Type B pancreatic cell (in vitro differentiated cells): ENCODE results near the gene TECPR2. TPM values are rescaled to one million over a fixed set of nuclear protein-coding genes. Genes with fewer than 3 reads are reported as not detected.
A peak's percentile ranks its signal among the peaks of the same experiment; 100 is the strongest.
"Not testable (repeated sequence)": the region's sequence is repeated elsewhere in the genome, so short reads cannot be mapped to it uniquely, and the experiment has no call there.

Experiments
- DNase-seq: peaks from one replicate; pipeline ENCODE4 v3.0.0; 2021; ENCODE audit warnings: mixed read lengths; ENCODE audit not compliant: unreplicated experiment; ENCODE audit errors: extremely low spot score
- H3K27ac Mint-ChIP-seq: 2 replicates; pipeline ENCODE4 v1.8.0; 2021; ENCODE audit warnings: mild to moderate bottlenecking, mixed read lengths
- H3K27me3 Mint-ChIP-seq: 2 replicates; pipeline ENCODE4 v1.8.0; 2021; ENCODE audit warnings: mixed read lengths
- H3K36me3 Mint-ChIP-seq: 2 replicates; pipeline ENCODE4 v1.8.0; 2021; ENCODE audit warnings: mixed read lengths
- H3K4me1 Mint-ChIP-seq: one replicate; pipeline ENCODE4 v1.8.0; 2021; ENCODE audit warnings: mixed read lengths; ENCODE audit not compliant: unreplicated experiment
- H3K4me3 Mint-ChIP-seq: 2 replicates; pipeline ENCODE4 v1.8.0; 2021; ENCODE audit warnings: mild to moderate bottlenecking, mixed read lengths
- H3K9me3 Mint-ChIP-seq: 2 replicates; pipeline ENCODE4 v1.8.0; 2021; ENCODE audit warnings: mixed read lengths
- CTCF ChIP-seq: fragments of 200-600 bp; sonication (generic); conservative IDR thresholded peaks from 2 replicates; pipeline ENCODE4 v1.5.0; 2021; ENCODE audit warnings: antibody characterized with exemption, mild to moderate bottlenecking
- total RNA-seq: library from RNA; stranded (reverse); gene quantifications from 2 replicates; pipeline ENCODE4 v1.2.1, GENCODE V29; 2021; ENCODE audit warnings: low replicate concordance

Gene TECPR2
- total RNA-seq, 1 donor from 2014 or later, result 25.5 TPM

GRCh38 chr14:102321456-102322422 is 41.0 kb upstream of the TECPR2 start:
- peak overlapping the region; percentile 74 for H3K27ac Mint-ChIP-seq

GRCh38 chr14:102323102-102323501 is 39.6 kb upstream of the TECPR2 start:
- Mint-ChIP-seq H3K27ac (peak overlapping the region; percentile 77), H3K27me3 (no peaks in the 10 kb centered on the region), H3K4me1 (peaks cover 23% of the 10 kb centered on the region), H3K36me3 (peaks cover 7% of the 10 kb centered on the region), H3K9me3 (no peaks in the 10 kb centered on the region), H3K4me3 (peak overlapping the region; percentile 75)
- DNase-seq, result no peak
- peak; percentile 66 for TF ChIP-seq CTCF

More at GRCh38 chr14:102321456-102322422, 41.0 kb upstream of the TECPR2 start:
- TF ChIP-seq CTCF, result no peak
- Mint-ChIP-seq H3K9me3 (no peaks in the 10 kb centered on the region), H3K4me3 (peak overlapping the region; percentile 93), H3K27me3 (peaks cover 6% of the 10 kb centered on the region), H3K36me3 (peaks cover 7% of the 10 kb centered on the region), H3K4me1 (peaks cover 34% of the 10 kb centered on the region)
- DNase-seq, result no peak

- peaks cover 13% of the 10 kb centered on the region for H3K4me1 Mint-ChIP-seq
- H3K36me3 Mint-ChIP-seq, result peaks cover 7% of the 10 kb centered on the region
- DNase-seq, result no peak
- no peaks in the 10 kb centered on the region for H3K27me3 Mint-ChIP-seq
- no peaks in the 10 kb centered on the region for H3K9me3 Mint-ChIP-seq
- no peak overlapping the region for H3K27ac Mint-ChIP-seq
- H3K4me3 Mint-ChIP-seq, result no peak overlapping the region
- TF ChIP-seq CTCF, result no peak
These were observed 36.9 kb upstream of the TECPR2 start for GRCh38 chr14:102325791-102326345.

- Mint-ChIP-seq H3K27ac (no peak overlapping the region), H3K4me1 (peaks cover 9% of the 10 kb centered on the region), H3K27me3 (no peaks in the 10 kb centered on the region), H3K9me3 (no peaks in the 10 kb centered on the region), H3K36me3 (peaks cover 4% of the 10 kb centered on the region), H3K4me3 (no peak overlapping the region)
- no peak for TF ChIP-seq CTCF
- no peak for DNase-seq
These were observed 36.2 kb upstream of the TECPR2 start for GRCh38 chr14:102326583-102326982.

- H3K4me1 Mint-ChIP-seq, H3K27me3 Mint-ChIP-seq, H3K4me3 Mint-ChIP-seq, DNase-seq, H3K27ac Mint-ChIP-seq, H3K9me3 Mint-ChIP-seq, H3K36me3 Mint-ChIP-seq: not testable (repeated sequence)
These were observed 33.4 kb upstream of the TECPR2 start for GRCh38 chr14:102329381-102329780.

- H3K9me3 Mint-ChIP-seq, result no peaks in the 10 kb centered on the region
- TF ChIP-seq CTCF, result no peak
- peaks cover 8% of the 10 kb centered on the region for H3K36me3 Mint-ChIP-seq
- H3K4me1 Mint-ChIP-seq, result no peaks in the 10 kb centered on the region
- H3K27me3 Mint-ChIP-seq, result no peaks in the 10 kb centered on the region
- H3K4me3 Mint-ChIP-seq, result no peak overlapping the region
- no peak for DNase-seq
- H3K27ac Mint-ChIP-seq, result no peak overlapping the region
These were observed 31.9 kb upstream of the TECPR2 start for GRCh38 chr14:102330806-102331205.
